Esophagus muscularis mucosa (tissue), 4 donors: ENCODE data around the gene PRAMEF9. TPM values are rescaled to one million over a fixed set of nuclear protein-coding genes. Genes with fewer than 3 reads are reported as not detected.

ENCODE experiments used
- DNase-seq: peaks from one replicate; pipeline ENCODE4 v3.0.0-alpha.2; 2017; ENCODE audit errors: extremely low spot score
- H3K27ac ChIP-seq, 4 donors: fragments of 200-600 bp; sonication (generic); replicated peaks in 1 of 4; 1 replicate in 3 of 4; 2 replicates in 1 of 4; pipeline ENCODE4 v1.5.1; 2016 to 2019; ENCODE audit warnings: mild to moderate bottlenecking in 1 of 4
- H3K27me3 ChIP-seq, 4 donors: fragments of 200-600 bp; sonication (generic); one replicate each; pipeline versions ENCODE4 v1.5.1 to v1.6.0; 2016 to 2019
- H3K36me3 ChIP-seq, 4 donors: fragments of 200-600 bp; sonication (generic); one replicate each; pipeline ENCODE4 v1.5.1; 2016 to 2019
- H3K4me1 ChIP-seq, 4 donors: fragments of 200-600 bp; sonication (generic); one replicate each; pipeline ENCODE4 v1.5.1; 2016 to 2019
- H3K4me3 ChIP-seq, 4 donors: fragments of 200-600 bp; sonication (generic); 1 replicate in 2 of 4; 2 replicates in 2 of 4; pipeline ENCODE4 v1.5.1; 2016 to 2019; ENCODE audit warnings: mild to moderate bottlenecking in 4 of 4, moderate library complexity in 1 of 4
- H3K9me3 ChIP-seq, 4 donors: fragments of 200-600 bp; sonication (generic); 1 replicate in 3 of 4; 2 replicates in 1 of 4; pipeline ENCODE4 v1.5.1; 2016 to 2019
- CTCF ChIP-seq, 3 experiments: fragments of 200-600 bp in 2 of 3; fragments of 450-650 bp in 1 of 3; sonication (generic) in 2 of 3; IDR thresholded peaks; one replicate each; pipeline ENCODE4 v1.5.1; 2017 to 2019; ENCODE audit warnings: antibody characterized with exemption in 3 of 3, mild to moderate bottlenecking in 2 of 3, moderate library complexity in 1 of 3
- EP300 ChIP-seq: sonication (generic); formaldehyde crosslinking; IDR thresholded peaks from one replicate; pipeline ENCODE4 v1.6.1; 2017; ENCODE audit warnings: antibody characterized with exemption
- WGBS: methylation state at CpG from one replicate; pipeline ENCODE4 v1.1.5; 2018; 5-methylcytosine and 5-hydroxymethylcytosine counted together
- intact Hi-C: fragments of 100-400 bp; cut with DNase I; formaldehyde crosslinking; loops from one replicate; pipeline ENCODE4 v1.15.1; 2023
- total RNA-seq, 4 donors: library from RNA; depleted of rRNA; stranded (reverse); fragments of >200 nt; gene quantifications; one replicate each; pipeline versions ENCODE4 v1.1.0 to v1.2.1, GENCODE V29; 2016

Gene PRAMEF9
- total RNA-seq, 4 donors from 2014 or later: not detected

GRCh38 chr1:13228343-13228781 lies 56.7 kb downstream of the PRAMEF9 start:
- peaks cover 0 to 29% (median 0%) of the 10 kb centered on the region in 4 donors for H3K27me3 ChIP-seq
- peak; percentile 91 for DNase-seq
- 72% methylated on average over 7 of the region's 7 CpGs for WGBS
- no peaks in the 10 kb centered on the region for H3K4me1 ChIP-seq
- no peak overlapping the region for H3K27ac ChIP-seq
- H3K4me3 ChIP-seq: no peak overlapping the region
- intact Hi-C loops: no loop called here
- TF ChIP-seq CTCF (IDR thresholded peaks at IDR 0.05) (peak in 2 of 3 experiments; percentile 17 to 20), EP300 (no peak)
- H3K36me3 ChIP-seq: no peaks in the 10 kb centered on the region
- H3K9me3 ChIP-seq: no peaks in the 10 kb centered on the region

Other genes with a start within 250 kb of the PRAMEF9 start
- not detected for gene PRAMEF6, start 224.3 kb upstream of the PRAMEF9 start, total RNA-seq
- gene PRAMEF27, start 115.3 kb upstream of the PRAMEF9 start, total RNA-seq: not detected
- not detected for gene HNRNPCL3, start 111.1 kb upstream of the PRAMEF9 start, total RNA-seq
- gene PRAMEF25, start 101.1 kb upstream of the PRAMEF9 start, total RNA-seq: not detected
- not detected for gene HNRNPCL2, start 55.0 kb upstream of the PRAMEF9 start, total RNA-seq
- not detected for gene PRAMEF26, start 15.8 kb upstream of the PRAMEF9 start, total RNA-seq
- gene HNRNPCL4, start 6.2 kb upstream of the PRAMEF9 start, total RNA-seq: not detected
- not detected for gene PRAMEF13, start 29.6 kb downstream of the PRAMEF9 start, total RNA-seq
- gene PRAMEF18, start 54.3 kb downstream of the PRAMEF9 start, total RNA-seq: not detected
- gene PRAMEF5, start 82.3 kb downstream of the PRAMEF9 start, total RNA-seq: not detected
- gene PRAMEF8, start 113.3 kb downstream of the PRAMEF9 start, total RNA-seq: not detected
- not detected for gene PRAMEF33, start 131.7 kb downstream of the PRAMEF9 start, total RNA-seq
- gene PRAMEF15, start 143.7 kb downstream of the PRAMEF9 start, total RNA-seq: not detected
- gene PRAMEF14, start 175.3 kb downstream of the PRAMEF9 start, total RNA-seq: not detected
- not detected for gene PRAMEF19, start 200.1 kb downstream of the PRAMEF9 start, total RNA-seq
- not detected for gene PRAMEF17, start 217.8 kb downstream of the PRAMEF9 start, total RNA-seq
- gene PRAMEF20, start 238.6 kb downstream of the PRAMEF9 start, total RNA-seq: not detected